CD4-positive, alpha-beta T cell treated with Interleukin-2 at 100 ng/mL for 4 hours (primary cell): Measurements from ENCODE around the gene SGCE.
A peak's percentile ranks its signal among the peaks of the same experiment; 100 is the strongest.

Source experiments
- DNase-seq: peaks from one replicate; pipeline ENCODE4 v3.0.0-alpha.2; 2020; ENCODE audit warnings: low spot score

The SGCE gene

DNA sequence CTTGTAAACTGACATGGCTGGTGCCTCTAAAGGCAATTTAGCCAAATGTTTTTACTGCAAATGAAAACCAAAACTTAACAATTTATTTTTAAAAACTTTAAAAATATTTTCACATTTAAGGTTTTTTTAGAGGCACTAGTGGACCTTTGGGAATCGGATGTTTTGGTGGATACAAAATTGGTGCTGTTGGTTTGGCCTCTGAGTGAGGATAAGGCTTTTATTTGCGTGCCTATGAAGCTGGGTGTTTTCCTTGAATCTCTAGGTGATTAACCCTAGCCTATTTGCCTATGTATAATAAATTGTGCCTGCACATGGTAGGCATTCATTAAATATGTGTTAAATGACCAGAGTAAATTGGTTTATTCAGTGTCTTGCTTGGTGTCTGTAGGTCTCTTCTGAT is 2.9 kb upstream of the SGCE start:
- no peak for DNase-seq

DNA sequence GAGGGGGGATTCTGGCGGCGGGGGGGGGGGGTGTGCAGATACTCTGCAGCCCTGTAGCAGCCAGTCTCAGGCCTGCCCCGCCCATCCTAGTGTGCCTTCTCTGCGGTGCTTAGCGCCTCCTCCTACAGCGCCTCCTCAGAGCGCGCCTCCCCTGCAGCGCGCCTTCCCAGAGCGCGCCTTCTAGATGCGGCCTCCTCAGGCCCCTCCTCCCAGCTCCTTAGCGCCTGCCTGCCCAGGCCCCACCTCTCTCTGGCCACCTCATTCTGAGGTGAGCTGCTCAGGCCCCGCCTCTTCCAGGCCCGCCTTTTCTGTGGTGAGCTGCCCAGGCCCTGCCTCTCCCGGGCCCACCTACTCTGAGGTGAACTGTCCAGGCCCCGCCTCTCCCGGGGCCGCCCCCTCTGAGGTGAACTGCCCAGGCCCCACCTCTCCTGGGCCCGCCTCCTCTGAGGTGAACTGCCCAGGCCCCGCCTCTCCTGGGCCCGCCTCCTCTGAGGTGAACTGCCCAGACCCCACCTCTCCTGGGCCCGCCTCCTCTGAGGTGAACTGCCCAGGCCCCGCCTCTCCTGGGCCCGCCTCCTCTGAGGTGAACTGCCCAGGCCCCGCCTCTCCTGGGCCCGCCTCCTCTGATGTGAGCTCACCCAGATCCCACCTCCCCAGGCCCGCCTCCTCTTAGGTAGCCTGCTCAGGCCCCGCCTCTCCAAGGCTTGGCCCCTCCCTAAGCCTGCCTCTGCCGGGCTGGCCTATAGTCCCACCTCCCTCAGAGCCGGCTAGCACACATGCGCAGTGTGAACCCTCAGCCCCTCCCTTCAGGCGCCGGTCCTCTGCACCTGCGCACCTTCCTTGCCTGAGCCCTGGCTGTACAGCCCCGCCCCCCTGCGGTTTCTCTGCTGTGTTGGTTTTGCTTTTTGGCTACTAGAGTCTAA is 2.1 kb upstream of the SGCE start:
- DNase-seq: peak; percentile 96

DNA sequence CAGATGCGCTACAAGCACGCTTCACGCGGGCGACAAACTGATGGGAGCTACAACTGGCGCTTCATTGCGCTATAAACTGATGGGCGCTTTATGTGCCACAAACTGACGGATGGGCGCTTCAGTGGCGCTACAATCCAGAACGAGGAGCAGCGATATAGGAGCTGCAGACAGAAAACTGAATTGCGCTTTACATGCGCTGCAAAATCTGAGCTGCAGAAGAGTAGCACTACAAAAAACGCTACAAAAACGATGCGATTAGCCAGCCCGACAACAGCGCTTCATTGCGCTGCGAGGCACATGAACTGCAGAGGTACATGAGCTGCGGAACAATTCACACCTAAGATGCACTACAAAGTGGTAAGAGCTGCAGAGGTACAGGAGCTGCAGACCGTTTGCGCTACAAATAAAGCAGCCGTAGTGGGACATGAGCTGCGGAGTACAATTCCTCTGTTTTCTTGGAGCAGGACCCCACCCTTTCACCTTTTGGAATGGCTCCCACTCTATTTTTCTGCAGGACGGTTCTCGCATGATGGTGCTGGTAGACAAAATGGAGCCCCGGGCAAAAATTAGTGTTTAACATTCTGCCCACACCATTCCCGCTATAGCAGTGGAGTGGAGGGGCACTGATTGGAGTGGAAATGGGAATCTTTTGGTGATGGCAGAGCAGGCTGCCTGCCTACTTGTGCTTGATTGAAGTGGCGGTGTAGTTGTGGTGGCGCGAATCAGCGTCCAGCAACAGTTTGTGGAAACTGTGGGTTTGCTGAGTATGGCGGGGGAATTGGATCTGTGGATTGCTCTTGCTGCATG is 1.2 kb upstream of the SGCE start:
- DNase-seq: peak; percentile 20

DNA sequence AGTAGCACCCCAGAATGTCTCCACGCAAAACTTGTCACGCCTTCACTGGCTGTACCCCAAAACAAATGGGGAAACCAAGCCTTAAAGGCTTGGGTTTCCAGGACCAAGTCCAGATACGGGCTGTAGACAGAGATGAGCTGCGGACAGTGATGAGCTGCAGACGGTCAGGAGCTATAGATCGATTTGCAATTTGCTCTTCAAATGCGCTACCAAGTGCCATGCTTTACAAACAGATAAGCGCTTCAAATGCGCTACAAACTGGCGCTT is 658 bp upstream of the SGCE start:
- no peak for DNase-seq

DNA sequence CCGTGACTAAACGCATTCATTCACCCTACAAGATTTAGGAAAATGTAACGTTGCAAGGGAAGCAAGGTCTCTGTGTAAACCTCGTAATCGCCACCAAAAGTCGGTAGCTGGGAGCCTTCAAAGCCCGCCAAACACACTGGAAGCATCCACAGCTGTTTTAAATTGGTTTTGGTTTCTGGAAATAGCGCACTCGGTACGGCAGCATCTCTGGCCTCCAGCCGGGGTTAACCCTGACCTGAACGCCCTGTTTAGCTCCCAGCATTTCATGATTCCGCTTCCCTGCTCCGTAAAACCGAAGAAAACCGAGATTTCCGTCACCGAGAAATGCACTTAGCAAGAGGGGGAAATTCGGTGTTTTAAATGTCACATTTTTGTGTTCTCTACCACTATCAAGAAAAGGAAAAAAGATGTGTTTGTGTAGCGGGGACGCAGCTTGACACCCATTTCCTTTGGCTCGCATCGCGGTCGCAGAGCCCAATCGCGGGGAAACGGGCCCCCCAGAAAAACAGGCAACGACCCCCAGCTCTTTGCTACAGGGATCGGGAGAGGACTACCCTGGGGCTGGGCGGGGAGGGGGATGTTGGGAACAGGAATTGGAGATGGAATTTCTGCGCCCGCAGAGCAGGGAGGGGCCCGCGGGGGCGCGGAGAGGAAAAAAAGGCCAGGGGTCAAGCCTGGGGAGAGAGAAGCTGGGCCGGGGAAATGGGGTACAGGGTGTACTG is 646 bp downstream of the SGCE start:
- DNase-seq: no peak

DNA sequence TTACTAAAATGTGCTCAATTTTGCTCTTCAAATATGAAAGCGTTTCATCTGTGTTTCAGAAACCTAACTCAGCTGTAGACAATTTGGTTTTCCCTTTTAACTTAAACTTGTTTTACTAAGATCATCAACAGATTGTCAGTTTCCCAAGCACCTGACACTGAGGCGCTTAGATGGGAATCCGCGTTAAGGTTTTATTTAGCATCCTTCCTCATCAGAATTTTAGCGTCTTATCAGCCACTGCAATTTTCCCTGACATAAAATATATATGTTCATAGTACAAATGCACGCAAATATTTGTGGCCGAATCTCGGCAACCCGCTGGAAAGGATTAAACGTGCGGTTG is 1.2 kb downstream of the SGCE start:
- DNase-seq: no peak

DNA sequence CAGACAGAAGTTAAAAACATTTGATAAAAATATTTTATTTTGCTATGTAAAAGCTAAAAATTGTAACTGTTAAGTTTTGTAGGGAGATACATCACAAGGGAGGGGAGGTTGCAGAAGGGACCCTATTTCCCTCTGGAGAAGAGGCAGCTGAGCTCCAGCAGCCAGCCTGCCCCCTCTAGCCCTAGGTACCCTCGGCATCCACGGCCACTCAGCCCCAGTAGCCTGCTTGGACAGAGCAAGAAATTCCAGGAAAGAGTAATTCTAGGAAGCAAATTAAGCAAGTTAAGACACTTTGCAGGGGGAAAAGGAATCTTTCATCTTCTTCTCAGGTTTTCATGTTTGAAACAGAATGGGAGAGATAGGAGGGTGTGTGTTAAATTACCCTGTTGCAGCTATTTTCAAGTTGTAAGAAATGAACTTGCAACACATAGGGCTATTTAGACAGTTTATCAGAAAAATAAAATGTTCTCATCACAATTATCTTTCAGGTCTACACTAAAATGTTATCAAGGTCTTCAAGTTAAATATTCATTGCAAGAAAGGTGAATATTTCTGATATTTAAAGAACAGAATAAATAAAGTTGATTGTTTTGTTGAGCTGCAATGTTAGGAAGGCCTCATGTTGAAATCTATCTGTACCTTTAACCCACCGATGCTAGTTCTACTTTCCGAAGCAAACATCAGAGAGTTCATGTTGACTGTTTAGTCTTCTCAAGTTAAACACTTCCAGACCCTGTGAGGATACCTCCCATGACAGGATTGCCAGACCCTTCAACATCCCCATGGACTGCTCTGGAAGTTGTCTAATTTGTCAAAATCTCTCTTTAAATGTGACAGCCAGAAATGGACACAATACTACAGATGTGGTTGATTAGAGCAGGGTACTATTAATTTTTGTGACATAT is 5.5 kb downstream of the SGCE start:
- no peak for DNase-seq

DNA sequence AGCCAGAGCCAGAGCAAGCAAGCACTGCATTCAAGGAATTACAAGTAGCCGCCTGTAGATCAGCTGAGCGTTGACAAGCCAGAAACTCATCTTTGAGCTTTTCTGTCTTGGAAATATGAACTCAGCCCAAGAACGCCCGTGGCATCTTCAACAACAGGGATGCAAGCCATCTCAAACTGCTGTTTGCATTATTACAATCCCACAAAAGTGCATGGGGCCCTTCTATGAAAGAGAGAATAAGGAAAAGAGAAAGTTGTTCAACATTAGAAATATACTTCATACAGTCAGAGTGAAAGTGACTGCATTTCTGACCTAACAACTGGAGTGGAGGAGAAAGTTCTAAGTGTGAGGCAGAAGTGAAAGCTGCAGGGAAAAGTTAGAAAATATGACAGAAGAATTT is 6.5 kb downstream of the SGCE start:
- no peak for DNase-seq

DNA sequence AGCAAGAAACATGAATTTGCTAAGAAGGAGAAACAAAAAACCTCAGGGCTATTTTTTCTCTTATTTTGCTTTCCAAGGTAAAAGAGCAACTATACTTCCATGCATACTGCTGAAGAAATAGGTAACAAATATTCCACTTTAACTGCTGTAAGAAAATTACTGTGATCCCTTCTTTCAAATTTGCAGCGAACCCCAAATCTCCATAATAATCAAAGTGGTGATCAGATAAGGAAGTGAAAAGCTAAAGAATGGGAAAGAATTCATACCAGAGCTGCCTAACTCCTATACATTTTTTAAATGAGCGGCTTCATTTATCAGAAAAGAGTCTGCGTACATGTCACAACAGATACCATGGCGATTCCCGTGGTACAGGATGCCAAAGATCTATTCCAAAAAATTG is 7.2 kb downstream of the SGCE start:
- DNase-seq: no peak

DNA sequence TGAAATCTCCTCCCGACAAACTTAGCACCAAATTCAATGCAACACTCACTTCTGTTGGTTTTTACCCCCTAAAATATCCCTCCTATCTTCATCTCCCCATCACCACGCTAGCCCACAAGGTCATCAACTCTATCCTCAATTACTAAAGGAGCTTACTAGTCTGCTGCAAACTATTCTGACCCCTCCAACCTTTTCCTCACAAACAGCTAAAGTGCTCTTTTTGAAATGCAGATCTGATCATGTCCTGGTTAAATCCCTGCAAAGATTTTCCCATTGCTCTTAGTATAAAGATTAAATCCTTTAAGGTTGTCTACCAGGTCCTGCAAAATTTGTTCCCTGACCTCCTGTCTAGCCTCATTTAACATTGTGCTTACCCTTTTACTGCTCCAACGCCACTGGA is 8.6 kb downstream of the SGCE start:
- no peak for DNase-seq

DNA sequence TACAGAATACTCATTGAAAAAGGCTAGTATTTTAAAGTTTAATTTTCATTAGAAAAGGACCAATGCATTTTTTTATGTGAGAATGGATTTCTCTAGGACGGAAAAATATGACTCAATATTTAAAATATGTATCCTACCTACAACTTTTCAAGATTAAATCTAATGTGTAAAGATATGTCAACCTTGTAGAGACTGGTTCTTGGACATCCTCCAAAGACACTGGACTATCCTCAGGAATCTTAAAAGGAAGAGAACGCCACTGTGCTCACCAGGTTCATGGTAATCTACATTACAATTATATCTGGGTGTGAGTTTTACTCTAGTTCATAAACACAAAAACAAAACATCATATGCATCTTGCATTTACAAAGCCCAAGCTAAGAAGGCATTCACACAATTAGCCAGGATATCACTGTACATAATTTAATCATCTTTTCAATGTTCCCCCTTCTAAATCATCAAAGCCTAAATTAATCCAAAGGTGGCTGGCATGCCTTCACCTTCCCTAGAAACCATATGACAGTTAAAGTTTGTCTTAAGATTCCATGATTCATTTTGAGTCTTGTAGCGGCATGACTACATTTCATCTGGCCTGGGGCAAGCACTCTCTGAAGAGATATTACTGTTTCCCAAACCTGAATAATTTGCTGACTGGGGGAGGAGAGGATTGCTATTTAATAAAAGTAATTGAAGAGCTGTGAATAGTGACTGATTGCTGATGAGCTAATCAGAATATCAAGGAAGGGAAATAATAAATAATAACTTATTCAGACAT is 12.0 kb downstream of the SGCE start:
- DNase-seq: no peak

DNA sequence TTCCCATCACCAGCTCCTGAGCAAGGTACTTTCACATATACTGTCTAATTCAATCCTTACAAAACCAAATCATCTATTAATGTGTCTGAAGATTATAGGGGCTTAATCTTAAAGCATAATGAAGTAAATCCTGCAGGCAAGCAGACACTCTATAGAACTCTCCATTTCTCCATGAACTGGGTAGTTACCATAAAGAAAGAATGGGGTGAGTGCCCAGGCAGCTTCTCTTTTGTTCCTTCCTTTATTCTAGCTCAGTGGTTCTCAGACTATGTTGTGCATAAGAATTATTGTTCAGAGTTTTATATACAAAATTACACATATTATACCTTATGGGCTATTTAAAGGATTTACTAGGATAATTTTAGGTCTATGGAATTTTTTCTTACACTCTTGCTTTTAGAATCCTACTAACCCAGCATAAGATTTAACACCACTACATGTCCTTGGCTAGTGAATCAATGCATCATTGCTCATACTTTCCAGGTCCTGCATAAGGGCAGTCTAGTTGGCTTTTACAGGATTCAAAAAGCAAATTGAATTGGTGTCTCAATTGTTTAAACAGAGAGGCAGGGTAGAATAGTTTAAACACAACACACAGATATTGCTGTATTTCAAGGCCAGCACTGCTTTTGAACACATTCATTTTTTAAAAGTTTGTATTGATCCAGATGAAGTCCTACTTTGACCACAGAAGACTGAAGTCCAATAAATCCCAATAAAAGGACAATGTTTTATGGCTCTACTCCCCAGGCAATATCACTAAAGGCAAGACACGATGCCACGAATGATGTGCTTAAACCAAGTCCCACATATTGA is 12.9 kb downstream of the SGCE start:
- DNase-seq: no peak

DNA sequence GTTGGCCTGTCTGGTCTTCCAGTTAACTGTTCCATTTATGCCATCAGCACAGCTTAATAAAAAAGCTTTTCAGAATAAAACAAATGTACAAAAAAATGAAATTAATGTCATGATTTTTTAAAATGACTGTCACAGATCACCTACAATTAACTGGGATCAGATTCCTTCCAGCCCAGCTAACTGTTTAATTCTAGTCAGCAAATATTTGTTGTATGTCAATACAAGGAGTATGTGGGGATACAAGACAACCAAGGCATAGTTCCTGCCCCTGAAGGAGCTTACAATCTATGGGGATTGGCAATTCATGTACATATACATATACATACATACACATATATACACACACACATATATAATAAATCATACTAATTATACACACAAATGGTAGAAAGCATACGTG is 16.5 kb downstream of the SGCE start:
- DNase-seq: no peak

DNA sequence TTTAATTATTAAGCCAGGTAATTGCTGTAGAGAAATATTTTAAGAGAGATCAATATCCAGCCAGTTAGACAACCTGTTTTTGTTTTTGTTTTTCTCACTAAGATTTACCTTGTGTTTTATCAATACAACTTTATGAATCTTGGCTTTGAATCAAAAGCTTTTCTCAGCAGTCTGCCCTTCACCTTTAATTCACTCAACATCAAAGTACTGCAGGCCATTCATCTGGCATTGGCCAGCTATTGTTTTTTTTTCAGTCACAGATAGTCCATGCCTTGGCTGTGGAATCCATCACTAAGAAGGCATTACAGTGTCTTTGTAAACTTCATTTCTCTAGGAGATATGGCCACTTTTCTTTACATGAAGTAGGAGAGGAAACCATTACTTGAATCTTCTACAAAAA is 20.2 kb downstream of the SGCE start:
- no peak for DNase-seq

DNA sequence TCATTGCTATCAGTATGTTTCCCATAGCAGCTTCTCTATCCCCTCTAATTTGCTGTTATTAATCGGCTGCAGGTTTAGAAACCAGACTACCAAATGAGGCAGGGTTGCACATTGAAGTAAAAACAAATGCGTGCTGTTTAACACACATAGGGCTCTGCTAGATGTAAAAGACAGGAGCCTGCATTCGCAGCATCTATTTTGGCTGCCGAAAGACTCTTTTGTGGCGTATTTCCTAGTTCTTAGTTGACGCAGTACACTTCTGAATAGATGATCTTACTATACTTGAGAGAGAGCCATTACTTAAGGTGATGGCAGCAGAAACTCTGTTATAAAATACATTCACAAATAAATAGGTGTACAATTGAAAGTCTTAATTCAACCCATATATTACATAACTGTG is 21.4 kb downstream of the SGCE start:
- no peak for DNase-seq

DNA sequence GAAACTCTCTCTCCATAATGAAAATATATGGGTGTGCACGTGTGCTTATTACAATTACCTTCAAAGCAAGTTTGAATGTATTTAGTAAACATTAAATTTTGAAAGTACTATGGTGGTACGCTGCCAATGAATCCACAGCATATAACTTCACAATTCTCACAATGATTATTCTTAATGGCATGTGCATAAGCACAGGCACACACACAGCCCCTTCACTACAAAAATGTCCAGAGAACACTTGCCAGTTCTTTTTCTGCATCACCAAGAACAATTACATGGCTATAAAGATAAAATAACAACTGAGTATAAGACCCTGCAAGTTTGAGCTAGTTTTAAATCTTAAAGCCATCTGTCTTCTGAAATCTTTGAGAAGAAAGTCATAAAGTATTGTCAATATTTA is 22.2 kb downstream of the SGCE start:
- DNase-seq: no peak

DNA sequence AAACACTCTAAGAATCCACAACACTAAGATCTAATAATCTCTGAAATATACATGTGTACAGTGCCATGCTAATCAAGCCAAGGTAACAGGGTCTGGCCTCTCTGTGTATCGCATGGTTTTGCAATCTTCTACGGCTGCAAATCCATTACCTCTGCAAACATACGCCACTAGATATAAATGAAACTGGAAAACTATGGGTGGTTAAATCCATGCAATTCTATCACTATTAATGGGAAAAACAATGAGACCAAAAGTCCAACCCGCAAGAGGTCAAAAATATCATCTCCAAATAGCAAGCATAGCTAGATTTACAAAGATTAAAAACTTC is 23.0 kb downstream of the SGCE start:
- DNase-seq: no peak

DNA sequence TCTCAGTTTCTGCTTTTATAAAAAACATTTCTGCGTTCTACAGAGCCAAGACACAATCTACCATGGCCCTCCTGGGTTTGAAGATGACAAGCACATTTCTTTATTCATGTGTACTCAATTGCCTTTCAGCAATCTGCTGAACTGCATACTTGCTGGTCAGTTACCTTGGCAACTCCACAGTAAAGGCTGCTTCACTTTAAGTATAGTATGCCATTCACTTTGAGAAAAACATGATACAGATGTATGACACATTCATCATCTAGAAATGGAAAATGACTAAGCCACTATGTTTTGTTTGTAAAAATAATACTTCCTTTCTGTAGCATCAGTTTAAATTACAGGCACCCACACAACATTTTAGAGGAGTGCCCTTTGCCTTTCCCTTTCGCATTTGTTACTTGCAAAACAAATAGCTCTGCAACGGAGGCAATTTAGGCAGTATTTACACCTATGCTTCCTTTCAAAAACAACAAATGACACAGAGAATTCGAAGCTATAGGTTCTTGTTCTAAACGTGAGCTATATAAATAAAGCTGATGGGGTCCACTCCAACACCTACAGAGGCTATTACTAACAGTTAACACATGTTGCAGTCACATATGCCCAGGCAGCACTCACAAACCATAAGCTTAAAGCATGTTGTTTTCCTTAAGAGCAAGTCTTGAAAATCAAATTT is 23.5 kb downstream of the SGCE start:
- no peak for DNase-seq

DNA sequence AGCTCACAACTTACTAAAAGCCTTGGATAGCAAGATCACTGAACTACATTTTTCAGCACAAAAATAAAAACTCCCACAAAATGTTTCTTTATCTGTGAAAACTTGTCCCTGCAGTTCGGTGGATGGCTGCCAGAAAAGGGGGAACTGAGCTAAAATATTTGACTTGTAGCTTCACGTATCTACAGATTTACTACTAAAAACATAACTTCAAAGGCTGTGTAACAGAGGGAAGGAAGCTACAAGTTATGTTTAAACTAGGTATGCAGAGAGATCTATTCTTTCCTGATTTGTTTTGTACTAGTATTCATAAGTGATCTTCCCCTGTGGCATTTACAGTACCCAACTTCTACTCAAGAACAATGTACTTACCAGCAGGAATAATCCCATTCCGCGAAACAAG is 25.1 kb downstream of the SGCE start:
- no peak for DNase-seq

DNA sequence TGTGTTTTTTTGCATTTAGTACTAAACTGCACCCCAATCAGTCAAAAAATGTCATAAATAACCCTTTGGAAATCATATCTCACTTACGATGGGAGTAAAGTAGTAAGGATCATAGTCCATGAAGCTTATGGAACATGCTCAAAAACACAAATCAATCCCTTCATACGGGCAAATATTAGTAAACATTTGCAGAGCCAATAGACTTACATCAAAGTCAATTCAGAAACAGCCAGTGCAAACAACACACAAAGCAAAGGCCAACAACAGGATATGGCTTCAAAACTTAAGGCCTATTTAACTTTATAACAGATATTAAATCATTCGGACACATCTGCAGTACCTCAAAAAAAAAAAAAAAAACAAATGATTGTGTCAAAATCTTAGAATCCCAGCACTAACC is 32.1 kb downstream of the SGCE start:
- DNase-seq: no peak
